ENCODE measurements around the gene COL5A1.

DNA sequence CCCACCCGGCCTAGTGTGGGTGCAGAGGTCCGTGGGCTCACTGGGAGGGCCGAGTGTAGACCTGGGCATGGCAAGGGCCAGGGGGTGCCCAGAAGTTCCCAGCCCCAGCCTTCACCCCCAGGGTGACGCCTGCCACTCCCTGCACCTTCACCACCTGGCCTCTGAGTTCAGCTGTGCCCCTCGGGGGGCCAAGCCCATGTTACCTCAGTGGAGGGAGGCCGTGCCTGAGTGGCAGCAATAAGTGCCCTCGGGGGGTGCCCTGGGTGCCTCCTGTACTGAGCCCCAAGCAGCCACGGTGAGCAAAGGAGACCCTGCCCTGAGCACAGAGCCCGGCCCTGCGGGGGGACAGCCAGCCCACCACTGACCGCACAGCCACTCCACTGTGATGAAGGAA, 228.7 kb downstream of the COL5A1 start:
- TF ChIP-seq, protein P1, sequence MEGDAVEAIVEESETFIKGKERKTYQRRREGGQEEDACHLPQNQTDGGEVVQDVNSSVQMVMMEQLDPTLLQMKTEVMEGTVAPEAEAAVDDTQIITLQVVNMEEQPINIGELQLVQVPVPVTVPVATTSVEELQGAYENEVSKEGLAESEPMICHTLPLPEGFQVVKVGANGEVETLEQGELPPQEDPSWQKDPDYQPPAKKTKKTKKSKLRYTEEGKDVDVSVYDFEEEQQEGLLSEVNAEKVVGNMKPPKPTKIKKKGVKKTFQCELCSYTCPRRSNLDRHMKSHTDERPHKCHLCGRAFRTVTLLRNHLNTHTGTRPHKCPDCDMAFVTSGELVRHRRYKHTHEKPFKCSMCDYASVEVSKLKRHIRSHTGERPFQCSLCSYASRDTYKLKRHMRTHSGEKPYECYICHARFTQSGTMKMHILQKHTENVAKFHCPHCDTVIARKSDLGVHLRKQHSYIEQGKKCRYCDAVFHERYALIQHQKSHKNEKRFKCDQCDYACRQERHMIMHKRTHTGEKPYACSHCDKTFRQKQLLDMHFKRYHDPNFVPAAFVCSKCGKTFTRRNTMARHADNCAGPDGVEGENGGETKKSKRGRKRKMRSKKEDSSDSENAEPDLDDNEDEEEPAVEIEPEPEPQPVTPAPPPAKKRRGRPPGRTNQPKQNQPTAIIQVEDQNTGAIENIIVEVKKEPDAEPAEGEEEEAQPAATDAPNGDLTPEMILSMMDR (IDR thresholded peaks at IDR 0.05 in 4 of 5, conservative IDR thresholded peaks at IDR 0.05 in 1 of 5) = no peak
- TF ChIP-seq POLR2A (IDR thresholded peaks at IDR 0.05) = no peak
